NCI-H460 (cell line): ENCODE results near the gene FXYD6. TPM values are rescaled to one million over a fixed set of nuclear protein-coding genes. Genes with fewer than 3 reads are reported as not detected.

Experiments used
- DNase-seq: peaks from one replicate; pipeline ENCODE4 v3.0.0-alpha.2; 2016; ENCODE audit warnings: low read depth; ENCODE audit errors: extremely low read depth
- total RNA-seq: library from RNA; depleted of rRNA; stranded (reverse); fragments of >200 nt; shearing (Covaris generic); gene quantifications from 2 replicates; pipeline ENCODE4 v1.2.3, GENCODE V29; 2014

FXYD6 gene
- total RNA-seq, 1 experiment from 2014 or later: not detected

DNA sequence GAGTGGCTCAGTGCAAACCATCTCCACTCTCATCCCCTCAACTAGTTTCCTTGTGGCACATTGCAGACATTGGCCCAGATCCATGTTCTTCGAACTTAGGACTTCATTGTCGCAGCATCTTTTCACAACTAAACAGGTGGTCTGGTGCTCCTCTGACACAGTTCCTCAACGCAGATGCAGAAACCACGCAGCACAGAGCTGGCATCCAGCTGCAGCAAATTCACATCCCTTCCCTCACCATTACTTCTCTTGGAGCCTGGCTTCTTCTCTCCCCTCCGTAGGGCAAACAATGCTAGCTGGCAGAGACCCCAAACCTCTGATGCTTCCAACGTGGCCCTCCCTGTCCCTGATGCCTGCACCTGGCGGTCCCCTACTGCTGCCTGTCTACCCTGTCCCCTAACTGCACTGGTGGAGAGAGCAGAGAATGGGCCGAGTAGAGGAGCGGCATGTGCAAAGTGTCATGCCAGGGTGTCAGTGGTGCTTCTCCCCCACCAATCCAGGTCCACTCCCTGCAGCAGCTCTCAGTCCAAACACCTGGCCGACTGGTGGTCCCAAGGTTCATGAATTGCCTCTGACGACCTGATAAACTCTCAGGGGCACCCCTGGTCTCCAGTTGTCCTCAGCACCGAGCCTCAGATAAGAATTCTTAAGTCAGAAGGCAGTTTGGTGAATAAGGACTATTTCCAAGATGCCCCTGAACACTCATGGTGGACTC, 34.6 kb upstream of the FXYD6 start:
- no peak for DNase-seq

DNA sequence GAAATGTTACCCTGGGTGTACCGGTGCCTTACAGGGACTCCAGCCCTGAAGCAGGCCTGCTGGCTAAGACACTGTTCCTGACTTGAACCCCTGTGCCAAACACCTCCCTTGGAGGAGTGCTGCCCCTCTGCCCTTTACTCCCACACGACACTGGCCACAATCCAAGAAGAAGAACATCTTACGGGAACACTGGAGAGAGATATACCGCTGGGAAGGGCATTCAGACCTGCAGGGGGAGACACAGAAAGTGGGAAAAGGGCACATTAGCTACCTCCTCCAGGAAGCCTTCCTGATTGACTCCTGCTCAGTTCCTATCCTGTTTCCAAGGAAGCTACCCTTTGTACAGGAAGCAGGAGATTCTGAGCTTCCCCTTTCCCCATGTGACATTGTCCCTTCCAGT, 34.1 kb upstream of the FXYD6 start:
- no peak for DNase-seq

- DNase-seq: no peak
Observed at GRCh38 chr11:117909611-117910382, 33.3 kb upstream of the FXYD6 start.

DNA sequence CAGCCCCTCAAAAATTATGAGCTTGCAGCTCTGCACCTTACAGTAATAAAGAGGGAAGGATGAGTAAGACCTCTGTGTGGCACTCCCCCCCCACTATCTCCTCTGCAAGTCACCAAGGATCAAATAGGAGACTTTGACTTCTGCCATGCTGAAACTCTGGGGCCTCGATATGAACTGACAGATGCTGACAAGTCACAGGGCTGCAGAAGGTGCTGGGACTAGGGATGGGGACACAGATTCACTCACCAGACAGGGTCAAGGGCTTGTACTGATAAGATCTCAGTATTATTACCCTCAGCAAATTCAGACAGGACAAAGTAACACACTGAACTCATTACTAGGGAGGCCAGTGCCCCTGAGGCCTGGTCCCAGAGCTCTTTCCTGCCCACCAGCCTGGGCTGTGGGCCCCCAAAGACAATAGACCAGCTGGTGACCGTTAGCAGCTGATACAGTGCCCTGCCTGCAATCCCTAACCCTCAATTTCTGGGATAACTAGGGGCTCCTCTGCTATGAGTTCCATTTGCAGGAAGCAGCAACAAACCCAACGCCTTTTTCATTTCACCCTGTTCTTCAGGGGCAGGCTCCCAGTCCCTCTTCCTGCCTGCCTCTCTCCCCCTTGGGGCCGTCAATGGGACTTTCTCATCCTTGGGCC, 32.6 kb upstream of the FXYD6 start:
- no peak for DNase-seq

DNA sequence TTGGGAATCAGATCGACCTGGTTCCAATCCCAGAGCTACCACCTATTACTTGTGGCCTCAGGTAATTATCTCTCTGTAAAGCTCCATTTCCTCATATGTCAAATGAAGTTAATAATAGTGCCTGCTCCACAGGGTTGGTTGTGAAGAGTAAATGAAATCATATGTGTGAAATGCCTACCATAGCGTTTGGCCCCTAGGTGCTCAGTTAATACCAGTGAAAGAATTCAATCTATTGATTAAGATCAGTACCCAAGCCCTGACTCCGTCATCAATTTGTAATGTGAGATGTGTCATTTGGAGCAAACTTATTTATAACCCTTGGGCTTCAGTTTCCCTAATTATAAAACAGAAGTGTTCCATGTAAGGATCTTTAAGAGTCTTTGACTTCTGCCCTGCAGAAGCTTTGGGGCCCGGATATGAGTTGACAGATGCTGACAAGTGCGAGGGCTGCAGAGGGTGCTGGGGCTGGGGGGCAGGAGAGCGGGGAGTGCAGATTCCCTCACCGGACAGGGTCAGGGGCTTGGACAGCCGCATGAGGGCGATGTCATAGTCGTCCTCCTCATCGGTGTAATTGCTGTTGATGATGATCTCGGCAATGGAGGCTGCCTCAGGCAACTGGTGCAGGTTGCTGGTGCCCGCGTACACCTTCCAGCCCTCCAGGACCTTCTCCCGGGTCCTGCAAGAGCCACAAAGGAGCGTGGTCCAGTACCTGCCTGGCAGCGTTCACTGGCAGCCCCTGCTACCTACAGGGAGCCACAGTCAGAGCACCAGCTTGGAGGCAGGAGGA, 31.8 kb upstream of the FXYD6 start:
- no peak for DNase-seq

DNA sequence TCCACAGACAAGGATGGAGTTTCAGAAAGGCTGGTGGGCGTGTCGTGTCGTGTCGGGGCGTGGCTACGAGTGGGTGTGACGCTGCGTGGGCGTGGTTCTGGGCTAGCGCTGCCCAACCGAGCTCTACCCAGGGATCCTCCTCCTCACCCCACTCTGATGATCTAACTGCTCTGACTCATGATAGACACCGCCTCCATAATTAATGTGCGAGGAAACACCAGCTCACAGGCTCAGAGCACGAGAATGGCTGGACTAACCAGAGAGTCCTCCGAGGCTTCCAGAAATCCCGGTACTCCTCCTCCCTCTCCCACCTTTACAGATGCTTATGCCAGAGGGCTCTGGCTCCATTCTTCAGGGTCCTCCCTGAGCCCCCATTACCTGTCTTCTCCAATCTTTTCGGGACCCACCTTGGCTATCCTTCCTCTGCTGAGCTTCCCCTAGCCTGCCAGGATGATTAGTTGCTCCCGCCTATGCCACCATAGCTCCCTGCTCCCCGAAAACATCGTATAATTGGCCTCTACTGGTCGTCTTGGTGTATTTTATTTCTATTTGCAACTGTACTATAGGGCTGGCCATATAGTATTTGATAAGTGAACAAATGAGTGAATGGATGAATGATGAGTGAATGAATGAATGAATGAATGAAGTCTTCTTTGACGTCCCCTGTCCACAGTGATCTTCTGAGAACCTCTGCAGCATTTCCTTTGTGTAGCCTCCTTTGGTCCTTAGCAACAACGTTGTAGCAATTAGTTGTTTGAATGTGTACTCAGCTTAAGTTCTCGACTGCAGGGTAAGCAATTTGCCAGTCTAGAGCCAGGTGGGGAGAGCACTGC, 31.0 kb upstream of the FXYD6 start:
- DNase-seq: peak; percentile 85

- no peak for DNase-seq
Observed at GRCh38 chr11:117906710-117907109, 30.3 kb upstream of the FXYD6 start.

DNA sequence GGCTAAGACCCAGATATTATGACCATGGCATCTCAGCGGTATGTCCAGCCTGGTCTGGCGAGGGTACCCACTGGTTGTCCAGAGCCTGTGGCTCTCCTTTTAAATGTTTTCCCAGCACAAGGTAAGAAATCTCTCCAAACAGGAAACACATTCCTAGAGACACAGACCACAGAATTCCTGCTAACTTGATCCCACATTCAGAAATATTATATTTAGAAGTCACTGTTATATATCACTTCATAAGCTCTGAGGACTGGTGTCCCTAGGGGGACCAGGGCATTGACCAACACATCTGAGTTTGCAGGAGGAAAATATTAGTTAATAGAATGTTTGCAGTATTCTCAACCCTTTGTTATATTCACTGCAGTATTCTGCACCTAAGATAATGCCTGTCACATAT, 29.7 kb upstream of the FXYD6 start:
- no peak for DNase-seq

DNA sequence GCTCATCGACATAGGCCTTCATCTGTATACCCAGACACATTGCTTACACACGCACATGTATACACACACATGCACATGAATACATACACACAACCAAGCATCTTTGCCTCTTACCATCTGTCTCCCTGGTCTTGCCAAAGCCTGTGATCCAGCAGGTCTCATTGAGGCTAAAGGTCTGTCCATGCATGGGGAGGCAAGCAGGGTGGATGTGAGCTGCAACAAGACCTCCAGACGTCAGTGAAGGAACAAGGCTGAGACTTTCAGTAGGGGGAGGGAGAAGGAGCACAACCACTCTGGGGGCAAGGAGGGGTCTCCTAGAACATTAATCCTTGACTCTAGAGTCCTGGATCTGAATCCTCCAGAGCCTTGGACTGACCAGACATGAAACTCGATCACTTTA, 29.1 kb upstream of the FXYD6 start:
- no peak for DNase-seq

DNA sequence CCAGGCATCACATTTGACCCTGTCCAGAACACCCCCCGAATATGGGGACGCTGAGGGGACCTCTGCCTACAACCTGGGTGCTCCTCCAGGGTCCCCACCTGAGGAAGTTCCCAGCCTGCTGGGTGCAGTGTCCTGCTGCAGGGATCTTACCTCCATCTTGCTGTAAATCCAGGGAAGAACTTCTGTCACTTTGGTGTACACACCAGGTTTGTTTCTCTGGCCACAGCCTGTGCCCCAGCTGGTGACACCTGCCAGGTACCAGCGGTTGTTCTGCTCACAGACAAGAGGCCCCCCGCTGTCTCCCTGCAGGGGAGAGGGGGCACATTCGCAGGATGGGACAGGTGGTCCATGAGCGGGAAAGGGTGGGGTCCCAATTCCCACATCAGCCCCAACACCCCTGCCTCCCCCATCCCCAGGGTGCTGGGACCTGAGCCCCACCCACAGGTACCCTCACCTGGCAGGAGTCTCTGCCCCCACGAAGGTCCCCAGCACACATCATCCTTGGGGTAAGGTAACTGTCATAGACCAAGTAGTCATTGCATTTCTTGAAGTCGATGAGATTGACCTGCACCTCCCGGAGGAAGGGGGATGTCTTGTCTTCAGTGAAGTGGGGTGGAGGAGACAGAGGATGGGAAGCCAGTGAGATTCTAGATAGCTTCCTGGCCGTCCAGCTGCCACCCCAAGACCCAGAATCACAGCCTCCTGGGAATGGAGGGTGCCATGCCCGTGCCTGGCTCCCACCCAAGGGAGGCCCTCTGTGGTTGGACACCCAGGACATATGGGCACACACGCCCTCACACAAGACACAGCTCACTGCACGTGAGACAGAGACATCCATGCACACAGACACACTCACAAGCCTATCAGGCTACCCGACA, 27.3 kb upstream of the FXYD6 start:
- DNase-seq: no peak

GRCh38 chr11:117902001-117902845, 25.8 kb upstream of the FXYD6 start:
- no peak for DNase-seq

GRCh38 chr11:117901601-117902000, 25.1 kb upstream of the FXYD6 start:
- DNase-seq: no peak

DNA sequence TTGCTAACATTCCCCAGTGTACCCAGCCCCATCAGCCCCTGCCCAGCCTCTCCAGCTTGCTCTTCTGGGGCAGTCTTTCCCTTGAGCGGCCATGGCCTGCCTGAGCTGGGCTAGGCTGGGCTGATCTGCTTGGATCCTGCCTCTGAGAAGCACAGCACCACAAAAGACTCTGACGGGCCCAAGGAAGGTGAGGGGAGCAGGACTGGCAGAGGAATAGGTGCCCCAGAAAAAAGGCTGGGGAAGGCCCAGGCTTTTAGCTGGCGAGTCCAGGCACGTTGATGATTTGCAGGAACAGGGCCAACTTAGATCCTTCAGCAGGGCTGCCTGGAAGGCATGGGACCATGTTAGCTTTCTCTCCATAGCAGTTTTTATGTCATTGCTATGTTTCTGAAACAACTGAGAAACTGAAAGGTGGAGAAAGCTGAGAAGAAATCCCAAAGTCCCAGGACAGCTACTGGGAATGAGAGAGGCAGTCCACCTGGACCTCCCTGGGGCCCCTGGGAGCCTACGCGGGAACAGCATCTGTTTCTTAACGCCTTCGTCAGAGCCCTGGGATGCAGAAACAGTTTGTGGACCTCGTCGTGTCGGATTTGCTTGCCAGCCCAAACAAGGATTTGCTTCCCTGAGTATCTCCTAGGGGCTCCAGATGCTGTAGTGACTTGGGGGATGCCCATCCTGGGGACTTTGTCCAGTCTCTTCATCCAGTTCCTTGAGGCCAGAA, 24.4 kb upstream of the FXYD6 start:
- DNase-seq: no peak

DNA sequence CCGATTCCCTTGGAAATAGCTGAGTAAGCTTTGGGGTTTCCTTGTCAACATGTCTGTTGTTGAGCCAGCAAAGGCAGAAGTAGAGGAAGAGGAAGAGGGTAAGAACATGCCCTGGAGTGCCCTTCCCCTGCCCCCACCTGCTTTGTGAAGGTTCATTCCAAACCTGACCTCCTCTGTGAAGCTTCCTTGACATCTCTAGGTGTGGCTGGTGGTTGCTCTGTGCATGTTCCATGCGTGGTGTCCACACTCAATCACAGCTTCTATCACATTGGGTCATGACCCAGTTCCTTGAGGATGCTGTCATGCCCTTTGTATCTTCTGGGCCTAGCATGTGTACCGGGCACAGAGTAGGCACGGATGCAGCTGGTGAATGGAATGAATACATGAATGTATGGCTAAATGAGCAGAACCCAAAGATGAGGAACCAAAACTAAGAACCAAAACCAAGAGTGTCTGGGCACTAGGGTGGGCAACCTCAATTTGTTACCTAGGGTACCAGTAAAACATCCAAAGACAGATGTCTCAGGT, 23.7 kb upstream of the FXYD6 start:
- no peak for DNase-seq

DNA sequence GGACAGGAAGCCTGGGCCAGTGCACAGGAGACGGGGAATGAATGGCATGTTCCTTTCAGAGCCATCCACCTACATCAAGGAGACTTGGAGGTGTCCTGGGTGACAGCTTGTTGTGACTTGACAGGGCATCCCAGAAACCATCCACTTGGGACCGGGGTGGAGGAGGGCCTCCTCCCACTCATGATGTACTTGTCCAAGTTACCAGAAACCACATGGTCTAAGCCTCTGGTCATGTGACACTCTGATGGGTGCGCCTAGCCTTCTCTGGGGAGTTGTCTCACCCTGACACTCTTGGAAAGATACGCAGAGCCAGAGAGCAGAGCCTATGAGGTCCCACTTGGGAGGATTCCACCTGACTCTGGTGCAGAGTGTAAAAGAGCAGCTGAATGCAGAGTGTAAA, 21.6 kb upstream of the FXYD6 start:
- no peak for DNase-seq

DNA sequence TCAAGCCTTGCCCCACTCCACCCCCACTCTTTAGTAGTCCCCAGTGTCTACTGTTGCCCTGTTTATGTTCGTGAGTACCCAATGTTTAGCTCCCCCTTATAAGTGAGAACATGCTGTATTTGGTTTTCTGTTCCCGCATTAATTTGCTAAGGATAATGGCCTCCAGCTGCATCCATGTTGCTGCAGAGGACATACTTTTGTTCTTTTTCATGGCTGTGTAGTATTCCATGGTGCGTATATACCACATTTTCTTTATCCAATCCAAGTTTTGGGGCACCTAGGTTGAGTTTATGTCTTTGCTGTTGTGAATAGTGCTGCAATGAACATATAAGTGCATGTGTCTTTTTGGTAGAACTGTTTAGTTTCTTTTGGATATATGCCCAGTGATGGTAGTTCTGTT, 16.2 kb upstream of the FXYD6 start:
- DNase-seq: no peak

DNA sequence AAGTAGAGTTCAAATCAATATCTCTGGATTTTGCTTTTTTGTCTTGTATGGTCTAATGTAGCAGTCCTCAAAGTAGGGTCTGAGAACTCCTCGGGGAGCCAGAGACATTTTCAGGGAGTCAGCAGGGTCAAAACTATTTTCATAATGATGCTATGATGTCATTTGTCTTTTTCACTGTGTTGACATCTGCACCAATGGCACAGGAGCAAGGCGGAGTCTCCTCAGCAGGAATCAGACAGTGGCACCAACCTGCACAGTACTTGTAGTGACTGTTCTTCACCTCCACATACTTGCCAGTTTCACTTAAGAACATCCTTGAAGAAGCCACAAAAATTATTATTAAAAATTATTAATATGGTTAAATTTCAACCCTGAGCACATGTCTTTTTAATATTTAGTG, 14.9 kb upstream of the FXYD6 start:
- DNase-seq: no peak
